ENCODE data around the gene FUZ.

FUZ gene

DNA sequence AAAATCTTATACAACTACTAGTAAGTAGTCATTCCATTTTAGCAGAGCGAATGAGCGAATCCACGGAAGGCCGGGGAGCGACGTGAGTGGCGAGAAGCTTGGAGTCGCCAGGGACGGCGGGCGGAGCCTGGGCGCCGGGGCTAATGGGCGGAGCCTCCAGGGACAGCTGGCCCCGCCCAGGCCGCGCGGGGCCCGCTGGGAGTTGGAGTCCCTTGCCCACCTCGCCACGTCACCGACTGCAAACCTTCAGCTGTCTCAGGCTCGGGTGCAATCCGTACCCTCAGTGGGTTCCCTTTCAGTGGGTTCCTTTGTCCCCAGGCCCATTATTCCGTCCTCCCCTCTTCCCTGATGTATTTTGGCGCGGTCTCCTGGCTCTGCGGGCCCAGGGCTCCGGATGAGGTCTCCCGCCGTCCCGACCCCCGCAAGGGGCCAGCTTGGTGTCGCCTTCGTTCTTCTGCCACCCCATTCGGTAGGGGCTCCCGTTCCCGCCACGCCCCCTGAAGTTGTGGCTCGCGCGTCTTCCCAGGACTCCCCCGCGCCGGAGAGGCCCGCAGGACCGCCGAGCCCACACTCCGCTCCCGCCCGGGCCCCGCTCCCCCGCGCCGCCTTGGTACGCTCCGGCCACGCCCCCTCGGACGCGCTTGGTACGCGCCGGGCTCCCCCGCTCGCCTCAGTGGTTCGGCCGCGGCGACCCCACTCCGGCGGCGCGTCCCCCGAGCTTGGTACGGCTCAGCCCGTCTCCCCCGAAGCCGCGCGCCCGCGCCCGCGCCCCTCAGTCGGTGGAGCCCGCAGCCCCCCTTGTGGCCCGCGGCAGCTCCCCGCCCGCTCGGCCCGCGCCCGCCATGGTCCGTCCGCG, 37.6 kb upstream of the FUZ start, which contains the start of gene PTOV1:
Gene PTOV1, plus strand, starts transcription at position 673 of the 856 bp plus-strand sequence.
- peak; percentile 84 for DNase-seq (ENCODE audit: low read depth in 2 of 2)

DNA sequence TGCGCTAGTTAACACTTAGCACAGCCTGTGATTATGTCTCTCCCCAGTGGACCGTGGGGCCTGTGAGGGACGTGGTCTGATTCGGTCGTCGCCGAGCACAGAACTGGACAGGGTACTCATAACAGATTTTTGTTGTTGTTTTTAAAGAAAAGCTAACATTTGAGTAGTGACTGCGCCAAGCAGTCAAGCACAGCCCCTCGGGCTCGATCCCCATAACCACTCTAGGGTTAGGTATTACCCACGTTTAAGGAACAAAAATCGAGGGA, 37.1 kb upstream of the FUZ start:
- DNase-seq (ENCODE audit: low read depth in 2 of 2) = no peak

DNA sequence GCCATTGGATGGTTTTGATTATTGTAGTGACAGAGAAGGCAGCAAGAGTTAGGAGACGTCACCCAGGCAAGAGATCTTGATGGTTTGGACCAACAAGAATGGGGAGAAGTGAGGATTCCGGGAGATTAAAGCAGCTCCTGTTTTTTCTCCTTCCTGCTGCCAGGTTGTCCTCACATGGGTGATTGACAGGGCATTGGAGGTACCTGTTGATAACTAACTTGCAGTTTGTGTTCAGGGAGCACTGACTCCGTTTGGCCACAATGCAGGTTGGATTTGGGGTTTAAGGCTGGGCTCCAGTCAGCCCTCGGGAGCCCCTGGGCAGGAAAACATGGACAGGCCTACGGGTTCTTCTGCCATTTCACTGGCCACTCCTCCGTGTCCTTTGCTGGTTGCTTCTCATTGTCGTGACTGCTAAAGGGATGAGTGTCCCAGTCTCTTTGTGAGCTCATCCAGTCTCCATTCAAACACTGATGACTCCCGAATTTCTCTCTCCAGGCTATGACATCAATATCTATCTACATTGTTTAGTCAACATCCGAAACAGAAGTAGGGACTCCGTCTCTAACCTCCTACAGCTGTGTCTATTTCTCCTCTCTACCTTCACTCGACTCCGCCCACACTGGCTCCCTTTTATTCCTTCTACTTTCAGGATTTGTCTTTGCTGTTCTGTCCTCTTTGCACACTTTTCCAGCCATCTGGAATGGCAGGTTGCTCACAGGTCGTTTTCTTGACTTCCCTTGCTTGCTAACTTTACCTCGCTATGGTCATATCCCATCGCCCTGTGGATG, 36.5 kb upstream of the FUZ start:
- DNase-seq (ENCODE audit: low read depth in 2 of 2) = no peak

DNA sequence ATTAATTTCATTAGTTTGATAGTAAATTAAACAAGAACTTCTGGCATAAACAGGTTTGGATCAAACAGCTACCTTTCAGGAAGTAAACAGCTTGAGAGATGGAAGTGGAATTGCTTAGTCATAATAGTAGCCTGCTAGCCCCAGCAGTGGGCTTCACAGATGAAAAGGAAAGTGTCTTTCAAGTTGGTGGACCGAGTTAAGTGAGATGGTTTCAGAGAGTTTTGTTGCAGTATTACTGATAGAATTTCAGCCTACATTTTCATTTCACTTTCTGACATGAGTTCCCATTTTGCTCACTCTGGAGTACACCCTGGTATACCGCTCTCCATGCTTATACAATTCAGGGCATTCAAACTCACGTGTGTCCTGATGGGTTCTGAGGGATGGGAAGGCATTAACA, 35.8 kb upstream of the FUZ start:
- no peak for DNase-seq (ENCODE audit: low read depth in 2 of 2)

DNA sequence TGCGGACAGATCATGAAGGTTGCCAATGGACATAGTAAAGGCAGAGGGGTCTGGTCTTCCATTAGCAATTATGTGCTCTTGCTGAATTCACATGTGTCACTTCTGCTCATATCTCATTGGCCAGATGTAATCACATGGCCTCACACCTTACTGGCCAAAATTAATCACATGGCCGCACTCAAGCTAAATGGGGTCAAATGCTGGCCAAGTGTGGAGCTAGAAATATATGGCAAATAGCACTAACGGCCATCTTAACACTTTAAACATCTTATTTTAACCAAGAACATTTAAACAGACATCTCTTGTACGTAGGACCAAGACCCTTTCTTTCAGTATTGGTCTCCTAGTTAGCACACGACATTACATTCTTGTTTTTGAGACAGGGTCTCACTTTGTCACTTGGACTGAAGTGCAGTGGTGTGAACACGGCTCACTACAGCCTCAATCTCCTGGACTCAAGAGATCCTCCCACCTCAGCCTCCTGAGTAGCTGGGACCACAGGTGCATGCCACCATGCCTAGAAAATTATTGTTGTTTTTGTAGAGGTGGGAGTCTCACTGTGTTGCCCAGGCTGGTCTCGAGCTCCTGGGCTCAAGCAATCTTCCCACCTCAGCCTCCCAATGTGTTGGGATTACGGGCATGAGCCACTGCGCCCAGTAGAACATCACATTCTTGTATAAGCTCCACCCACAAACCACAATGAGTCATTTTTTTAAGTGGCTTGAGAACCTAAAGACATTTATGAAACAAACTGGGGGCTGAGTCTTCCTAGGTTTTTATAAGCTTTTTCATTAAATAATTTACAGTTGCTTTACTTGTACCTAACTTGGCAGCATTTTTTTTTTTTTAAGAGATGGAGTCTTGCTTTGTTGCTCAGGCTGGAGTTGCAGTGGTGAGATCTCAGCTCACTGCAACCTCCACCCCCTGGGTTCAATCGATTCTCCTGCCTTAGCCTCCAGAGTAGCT, 34.9 kb upstream of the FUZ start:
- DNase-seq (ENCODE audit: low read depth in 2 of 2) = peak; percentile 49 to 51

DNA sequence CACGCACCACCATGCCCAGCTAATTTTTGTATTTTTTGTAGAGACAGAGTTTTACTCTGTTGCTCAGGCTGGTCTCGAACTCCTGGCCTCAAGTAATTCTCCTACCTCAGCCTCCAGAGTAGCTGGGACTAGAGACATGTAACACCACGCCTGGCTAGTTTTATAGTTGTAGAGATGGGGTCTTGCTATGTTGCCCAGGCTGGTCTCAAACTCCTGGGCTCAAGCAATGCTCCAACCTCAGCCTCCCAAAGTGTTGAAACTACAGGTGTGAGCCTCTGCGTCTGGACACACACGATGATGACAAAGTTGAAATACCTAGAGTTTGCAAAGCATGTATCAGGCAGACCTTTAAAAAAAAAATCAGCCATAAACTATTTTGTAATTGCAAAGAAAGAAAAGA, 33.3 kb upstream of the FUZ start:
- DNase-seq (ENCODE audit: low read depth in 2 of 2) = no peak

DNA sequence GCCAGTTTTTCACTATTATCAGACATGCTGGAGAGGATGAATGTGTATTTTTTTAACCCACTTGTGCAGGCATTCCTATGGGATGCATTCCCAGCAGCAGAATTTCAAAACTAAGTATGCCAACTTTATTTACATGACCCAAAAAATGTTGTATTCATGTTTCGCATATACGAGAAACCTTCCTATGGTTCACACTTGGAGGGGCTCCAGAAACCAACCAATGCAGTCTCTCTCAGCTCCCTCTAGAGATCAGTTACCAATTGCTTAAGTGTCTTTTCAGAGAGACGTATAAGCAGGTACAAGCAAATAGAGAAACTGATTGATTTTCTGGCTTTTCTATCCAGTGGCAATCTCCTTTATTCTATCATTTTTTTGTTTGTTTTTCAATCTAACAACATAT, 32.3 kb upstream of the FUZ start:
- no peak for DNase-seq (ENCODE audit: low read depth in 2 of 2)

DNA sequence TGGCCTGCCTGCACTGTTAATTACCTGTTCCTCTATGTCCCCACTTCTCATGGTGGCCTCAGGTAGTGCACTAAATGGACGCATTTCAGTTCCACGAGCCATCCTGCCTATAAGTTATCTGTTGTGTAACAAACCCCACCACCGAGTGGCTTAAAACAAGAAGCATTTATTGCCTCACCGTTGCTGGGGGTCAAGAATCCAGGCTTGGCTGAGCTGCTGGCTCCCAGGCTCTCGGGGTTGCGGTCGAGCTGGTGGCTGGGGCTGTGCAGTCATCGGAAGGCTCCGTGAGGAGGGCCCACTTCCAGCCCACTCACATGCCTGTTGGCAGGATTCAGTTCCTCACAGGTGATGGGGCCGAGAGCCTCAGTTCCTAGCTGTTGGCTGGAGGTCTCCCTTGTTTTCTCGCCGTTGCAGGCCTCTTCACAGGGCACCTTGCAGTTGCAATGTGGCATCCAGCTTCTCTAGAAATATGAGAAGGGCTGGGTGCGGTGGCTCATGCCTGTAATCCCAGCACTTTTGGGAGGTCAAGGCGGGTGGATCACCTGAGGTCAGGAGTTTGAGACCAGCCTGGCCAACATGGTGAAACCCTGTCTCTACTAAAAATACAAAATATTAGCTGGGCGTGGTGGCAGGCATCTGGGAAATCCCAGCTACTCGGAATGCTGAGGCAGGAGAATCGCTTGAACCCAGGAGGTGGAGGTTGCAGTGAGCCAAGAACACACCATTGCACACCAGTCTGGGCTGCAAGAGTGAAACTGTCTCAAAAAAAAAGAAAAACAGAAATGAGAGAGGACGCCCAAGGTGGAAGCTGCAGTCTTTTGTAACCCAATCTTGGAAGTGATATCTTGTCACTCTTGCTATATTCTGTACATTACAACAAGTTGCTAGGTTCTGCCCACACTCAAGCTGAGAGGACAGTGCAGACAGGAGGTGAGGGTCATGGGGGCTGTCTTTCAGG, 31.3 kb upstream of the FUZ start:
- no peak for DNase-seq (ENCODE audit: low read depth in 2 of 2)

DNA sequence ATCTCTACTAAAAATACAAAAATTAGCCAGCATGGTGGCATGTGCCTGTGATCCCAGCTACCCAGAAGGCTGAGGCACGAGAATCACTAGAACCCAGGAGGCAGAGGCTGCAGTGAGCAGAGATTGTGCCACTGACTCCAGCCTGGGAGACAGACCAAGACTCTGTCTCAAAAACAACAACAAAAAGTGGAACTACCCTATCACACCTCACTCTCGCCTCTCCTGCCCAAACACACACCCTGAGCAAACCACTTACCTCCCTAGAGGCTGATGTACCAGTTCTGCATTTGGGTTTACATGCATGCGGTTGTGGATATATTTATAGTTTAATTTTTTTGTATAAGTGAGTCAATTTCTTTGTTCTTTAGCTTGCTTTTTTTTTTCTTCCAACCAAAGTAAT, 30.2 kb upstream of the FUZ start:
- DNase-seq (ENCODE audit: low read depth in 2 of 2) = no peak

DNA sequence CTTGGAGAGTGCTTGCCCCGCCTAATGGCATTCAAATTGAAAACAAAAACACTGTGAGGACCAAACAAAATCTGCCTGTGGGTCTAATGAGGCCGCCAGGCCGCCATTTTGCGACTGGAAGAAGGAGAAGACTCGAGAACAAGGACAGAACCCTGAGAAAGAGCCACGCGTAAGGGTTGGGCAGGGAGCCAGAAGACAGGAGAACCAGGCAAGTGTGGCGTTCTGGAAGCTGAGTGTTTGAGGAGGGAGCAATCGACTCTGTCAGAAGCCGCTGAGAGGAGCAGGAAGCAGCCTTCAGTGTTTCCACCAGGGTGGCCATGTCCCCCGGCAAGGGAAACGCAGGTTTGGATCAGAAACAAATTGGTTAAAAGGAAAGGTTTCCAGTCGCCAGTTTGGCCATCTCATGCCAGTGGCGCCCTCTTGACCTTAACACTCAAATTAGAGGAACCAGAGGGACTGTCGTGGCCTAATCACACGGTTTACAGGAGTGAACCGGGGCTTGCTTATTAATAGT, 27.7 kb upstream of the FUZ start:
- no peak for DNase-seq (ENCODE audit: low read depth in 2 of 2)

DNA sequence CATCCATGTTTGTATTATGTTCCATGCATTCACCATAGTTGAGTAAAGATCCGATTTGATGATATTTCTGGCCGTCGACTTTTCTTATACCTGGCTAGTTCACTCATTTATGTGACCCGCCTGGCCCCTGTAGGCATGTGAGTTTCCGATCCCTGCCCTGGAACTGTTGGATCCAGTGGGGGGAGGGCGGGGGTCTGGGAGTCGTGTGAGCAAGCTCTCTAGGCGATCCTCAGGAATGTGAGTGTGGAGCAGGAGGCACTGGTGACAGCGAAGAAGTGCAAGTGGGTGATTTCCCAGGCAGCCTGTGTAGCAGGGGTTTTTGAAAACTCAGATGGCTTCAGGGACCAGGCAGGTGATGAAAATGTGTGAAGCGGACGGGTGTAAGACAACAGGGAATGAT, 27.2 kb upstream of the FUZ start:
- DNase-seq (ENCODE audit: low read depth in 2 of 2) = no peak

DNA sequence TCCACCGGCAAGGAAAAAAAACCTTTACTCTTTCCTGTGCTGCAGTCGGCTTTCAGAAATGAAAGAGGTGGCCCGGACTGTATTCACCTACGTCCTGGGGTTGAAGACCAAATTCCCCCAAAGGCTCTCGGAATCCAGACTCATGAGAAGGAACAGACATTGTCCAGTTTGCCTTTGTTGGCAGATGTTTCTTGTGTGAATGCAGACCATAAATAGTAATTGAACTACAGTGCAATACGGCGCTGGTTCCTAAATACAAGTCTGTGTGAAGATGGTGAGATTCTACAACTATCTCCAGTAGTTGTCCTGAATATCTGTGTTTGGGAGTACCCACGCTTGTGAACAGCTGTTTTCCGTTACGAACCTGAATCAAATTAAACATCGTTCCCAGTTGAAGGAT, 26.6 kb upstream of the FUZ start:
- DNase-seq (ENCODE audit: low read depth in 2 of 2) = no peak

DNA sequence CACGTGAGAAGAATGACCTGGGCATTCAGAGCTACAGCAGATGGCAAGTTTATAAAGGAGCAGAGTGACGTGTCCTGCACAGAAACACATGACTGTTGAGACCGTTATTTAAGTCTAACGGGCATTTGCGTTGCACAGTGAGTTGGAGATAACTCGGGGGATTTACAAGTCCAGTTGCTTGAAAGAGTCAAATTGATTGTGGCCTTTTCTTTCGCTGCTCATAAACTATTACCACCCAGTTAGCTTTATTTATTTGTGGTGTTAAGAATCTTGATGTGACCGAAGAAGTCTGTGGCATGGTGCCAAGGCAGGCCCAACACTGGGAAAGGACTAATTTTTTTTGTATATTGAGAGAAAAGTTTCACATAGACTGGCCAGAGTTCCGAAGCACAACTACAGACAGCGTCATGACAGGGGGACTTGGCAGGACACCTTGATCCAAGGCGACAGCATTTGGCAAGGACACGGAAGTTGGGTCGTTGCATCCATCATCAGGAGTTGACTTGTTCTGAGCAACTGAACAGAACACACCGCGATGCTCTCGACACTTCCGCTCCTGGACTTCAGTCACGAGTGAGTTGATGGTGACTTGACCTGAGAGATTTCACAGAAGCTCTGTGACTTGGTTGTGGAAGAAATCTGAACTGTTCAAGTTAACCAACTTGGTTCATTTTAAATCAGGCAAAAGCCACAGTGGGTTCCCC, 25.9 kb upstream of the FUZ start:
- no peak for DNase-seq (ENCODE audit: low read depth in 2 of 2)

DNA sequence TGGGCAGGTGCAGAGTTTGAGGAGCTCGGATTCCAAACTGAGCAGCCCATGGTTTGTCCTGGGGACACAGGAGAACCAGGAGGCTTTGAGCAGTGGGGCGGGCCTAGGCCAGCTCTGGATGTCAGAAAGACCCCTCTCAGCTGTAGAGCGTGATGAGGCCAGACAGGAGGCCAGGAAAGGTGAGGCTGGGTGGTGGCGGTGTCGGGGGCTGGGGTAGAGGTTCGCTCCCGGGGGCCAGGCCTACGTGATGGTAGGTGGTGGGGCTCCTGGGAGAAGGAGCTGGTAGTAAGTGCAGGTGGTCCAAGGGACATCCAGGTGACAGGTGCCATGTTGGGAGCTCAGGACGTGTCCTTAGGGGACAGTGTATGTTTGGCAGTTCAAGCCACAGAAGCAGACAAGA, 24.3 kb upstream of the FUZ start:
- no peak for DNase-seq (ENCODE audit: low read depth in 2 of 2)

DNA sequence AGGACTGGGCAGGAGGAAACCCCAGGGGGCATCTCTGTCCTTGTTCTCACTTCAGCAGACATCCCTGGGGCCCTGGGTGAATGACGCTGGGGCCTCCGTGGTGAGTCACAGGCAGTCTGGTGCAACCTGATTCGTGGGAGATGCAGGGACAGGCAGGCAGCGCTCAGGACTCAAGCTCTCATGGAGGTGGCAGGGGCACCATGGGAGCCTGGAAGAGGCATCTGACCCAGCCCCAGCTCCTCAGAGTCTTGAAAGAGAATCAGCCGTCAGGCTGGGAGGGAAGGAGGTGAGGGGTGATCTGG, 23.9 kb upstream of the FUZ start:
- no peak for DNase-seq (ENCODE audit: low read depth in 2 of 2)

DNA sequence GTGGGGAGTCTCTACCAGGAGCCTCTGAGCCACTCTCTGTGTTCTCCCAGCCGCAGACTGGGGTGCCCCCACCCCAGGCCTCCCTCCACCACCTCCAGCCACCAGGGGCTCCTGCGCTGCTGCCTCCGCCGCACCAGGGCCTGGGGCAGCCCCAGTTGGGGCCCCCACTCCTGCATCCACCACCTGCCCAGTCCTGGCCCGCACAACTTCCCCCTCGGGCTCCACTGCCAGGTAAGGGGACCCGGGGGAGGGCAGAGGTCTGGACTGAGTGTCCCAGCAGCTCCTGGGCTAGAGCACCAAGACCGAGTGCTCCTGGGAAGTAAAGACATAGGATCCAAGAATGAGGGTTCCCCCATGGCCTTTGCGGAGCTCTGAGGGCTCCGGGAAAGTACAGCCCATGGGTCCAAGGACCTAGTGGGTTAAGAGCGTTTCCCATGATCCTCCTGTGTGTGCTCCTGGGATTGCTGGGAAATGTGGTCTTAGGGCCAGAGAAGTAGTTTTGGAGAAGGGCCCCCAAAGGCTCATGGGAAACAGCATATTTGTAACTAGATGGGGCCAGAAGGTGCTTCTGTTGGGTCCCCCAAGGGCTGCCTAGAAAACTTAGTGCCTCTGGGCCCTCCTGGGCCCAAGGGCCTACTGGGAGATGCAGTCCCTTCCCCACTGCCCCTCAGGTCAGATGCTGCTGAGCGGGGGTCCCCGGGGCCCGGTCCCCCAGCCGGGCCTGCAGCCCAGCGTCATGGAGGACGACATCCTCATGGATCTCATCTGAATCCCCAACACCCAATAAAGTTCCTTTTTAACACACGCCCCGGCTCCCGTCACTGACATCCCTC, 23.3 kb upstream of the FUZ start:
- no peak for DNase-seq (ENCODE audit: low read depth in 2 of 2)

DNA sequence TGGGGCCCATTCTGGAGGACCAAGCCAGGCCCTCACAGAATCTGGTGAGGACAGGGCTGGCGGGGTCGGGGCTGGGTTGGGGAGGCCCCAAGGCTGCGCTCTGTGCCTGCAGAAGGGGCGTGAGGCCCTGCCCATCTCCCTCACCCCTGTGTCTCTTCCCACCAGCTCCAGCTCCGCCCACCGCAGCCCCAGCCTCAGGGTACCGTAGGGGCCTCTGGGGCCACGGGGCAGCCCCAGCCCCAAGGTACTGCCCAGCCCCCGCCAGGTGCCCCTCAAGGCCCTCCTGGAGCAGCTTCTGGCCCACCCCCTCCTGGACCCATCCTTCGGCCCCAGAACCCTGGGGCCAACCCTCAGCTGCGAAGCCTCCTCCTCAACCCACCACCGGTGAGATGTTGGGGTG, 22.5 kb upstream of the FUZ start:
- DNase-seq (ENCODE audit: low read depth in 2 of 2) = no peak

DNA sequence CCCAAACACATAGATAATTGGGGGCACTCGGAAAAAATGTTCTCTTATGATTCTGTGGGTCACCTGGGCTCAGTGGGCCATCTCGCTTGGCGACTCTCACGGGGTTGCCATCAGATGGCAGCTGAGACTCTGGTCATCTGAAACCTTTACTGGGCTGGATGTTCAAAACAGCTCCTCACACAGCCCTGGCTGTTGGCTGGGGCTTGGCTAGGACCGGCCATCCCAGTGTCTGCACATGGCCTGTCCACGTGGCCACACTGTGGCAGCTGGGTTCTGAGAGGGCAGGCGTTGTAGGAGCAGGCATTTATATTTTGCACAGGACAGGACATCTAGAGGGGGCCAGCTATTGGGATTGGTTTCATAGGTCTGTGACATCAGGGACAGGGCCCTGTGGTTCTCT, 20.5 kb upstream of the FUZ start:
- no peak for DNase-seq (ENCODE audit: low read depth in 2 of 2)

DNA sequence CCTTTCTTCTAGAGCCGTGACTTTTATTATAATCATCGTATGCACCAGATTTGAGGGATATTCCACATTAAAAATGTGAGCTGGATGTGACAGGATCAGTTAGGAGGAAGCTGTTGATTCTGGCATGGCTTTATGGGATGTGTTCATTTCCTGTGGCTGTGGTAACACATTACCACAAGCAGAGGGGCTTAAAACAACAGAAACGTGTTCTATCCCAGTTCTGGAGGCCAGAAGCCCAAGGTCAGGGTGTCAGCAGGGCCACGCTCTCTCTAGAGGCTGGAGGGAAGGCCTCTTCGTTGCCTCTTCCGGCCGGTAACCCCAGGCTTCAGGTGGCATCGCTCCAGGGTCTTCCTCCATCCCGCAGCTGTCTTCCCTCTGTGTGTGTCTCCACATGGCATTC, 19.5 kb upstream of the FUZ start:
- no peak for DNase-seq (ENCODE audit: low read depth in 2 of 2)

DNA sequence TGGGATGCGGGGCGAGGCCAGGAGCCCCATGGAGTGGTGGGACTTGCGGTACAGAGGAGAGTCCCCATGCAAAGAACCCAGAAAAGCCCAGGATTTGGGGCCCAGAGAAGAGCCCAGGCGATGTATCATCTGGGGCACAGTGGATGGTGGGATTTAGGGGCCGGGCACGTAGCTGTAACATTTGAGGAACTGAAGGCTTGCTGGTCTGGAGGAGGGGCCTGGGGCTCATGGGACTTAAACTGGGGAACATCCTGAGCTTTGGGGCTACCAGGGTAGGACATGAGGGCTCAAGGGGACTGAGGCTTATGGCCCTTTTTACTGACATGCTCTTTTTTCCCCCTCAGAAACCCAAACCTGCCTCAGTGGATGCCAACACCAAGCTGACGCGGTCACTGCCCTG, 18.5 kb upstream of the FUZ start:
- no peak for DNase-seq (ENCODE audit: low read depth in 2 of 2)
